H1 (cell line): ENCODE data around the gene NAV2. TPM values are rescaled to one million over a fixed set of nuclear protein-coding genes. Genes with fewer than 3 reads are reported as not detected.

Experiments used
- CTCF ChIA-PET: fragments of 300-600 bp; sonication (Branson Sonifier 250); formaldehyde crosslinking; loops from one replicate; lab custom pipeline; 2021; ENCODE audit not compliant: partially characterized antibody; lab: Charles Lee
- POLR2A ChIA-PET: fragments of 300-600 bp; sonication (Branson Sonifier 250); formaldehyde crosslinking; loops from one replicate; lab custom pipeline; 2021; ENCODE audit warnings: inconsistent platforms; ENCODE audit not compliant: partially characterized antibody; lab: Charles Lee
- DNase-seq, 2 experiments: peaks; one replicate each; pipeline versions ENCODE4 v3.0.0 to v3.0.0-alpha.2; 2010 to 2022; ENCODE audit warnings: low spot score in 2 of 2, low read depth in 1 of 2, mixed read lengths in 1 of 2
- FAIRE-seq: peaks from 2 replicates; lab custom pipeline; 2011; peaks lifted over from hg19 to GRCh38; lab: Jason Lieb, UNC
- H2AFZ ChIP-seq: 2 replicates; pipeline ENCODE4 v1.8.1; 2012; ENCODE audit warnings: low read length, inconsistent platforms
- H2AK5ac ChIP-seq: 2 replicates; pipeline ENCODE4 v1.6.1; 2013; ENCODE audit warnings: low read depth, low read length
- H2BK120ac ChIP-seq: replicated peaks from 2 replicates; pipeline ENCODE3; 2013; ENCODE audit warnings: low read depth, low read length, inconsistent platforms
- H2BK12ac ChIP-seq: 2 replicates; pipeline ENCODE4 v1.6.1; 2013; ENCODE audit warnings: low read depth, low read length
- H2BK15ac ChIP-seq: 2 replicates; pipeline ENCODE4 v1.6.1; 2013; ENCODE audit warnings: low read length
- H2BK20ac ChIP-seq: 2 replicates; pipeline ENCODE4 v1.6.1; 2013; ENCODE audit warnings: low read length
- H2BK5ac ChIP-seq: 2 replicates; pipeline ENCODE4 v1.6.1; 2013; ENCODE audit warnings: low read depth, low read length
- H3K14ac ChIP-seq: 2 replicates; pipeline ENCODE4 v1.6.1; 2013; ENCODE audit warnings: inconsistent platforms; ENCODE audit not compliant: insufficient read length
- H3K18ac ChIP-seq: 2 replicates; pipeline ENCODE4 v1.6.1; 2013; ENCODE audit warnings: low read length; ENCODE audit errors: extremely low read depth
- H3K23ac ChIP-seq: 2 replicates; pipeline ENCODE4 v1.6.1; 2013; ENCODE audit warnings: inconsistent platforms; ENCODE audit not compliant: insufficient read length
- H3K23me2 ChIP-seq: 2 replicates; pipeline ENCODE4 v1.6.1; 2013; ENCODE audit warnings: low read depth, low read length
- H3K27ac ChIP-seq: 2 replicates; pipeline ENCODE4 v1.6.1; 2011; ENCODE audit warnings: low read depth, low read length, inconsistent platforms
- H3K27me3 ChIP-seq, 4 experiments: replicated peaks in 1 of 4; 1 replicate in 1 of 4; 2 replicates in 3 of 4; pipeline versions ENCODE4 v1.6.1 to v1.8.1; 2011 to 2013; ENCODE audit warnings: low read length in 3 of 4, mild to moderate bottlenecking in 3 of 4, inconsistent platforms in 2 of 4, mixed read lengths in 2 of 4, moderate library complexity in 1 of 4; ENCODE audit not compliant: control insufficient read depth in 3 of 4, insufficient read depth in 3 of 4; ENCODE audit errors: extremely low read depth in 1 of 4
- H3K36me3 ChIP-seq, 4 experiments: 2 replicates each; pipeline versions ENCODE4 v1.6.1 to v1.8.1; 2011 to 2013; ENCODE audit warnings: mild to moderate bottlenecking in 4 of 4, low read length in 3 of 4, moderate library complexity in 2 of 4, control low read depth in 1 of 4, inconsistent platforms in 1 of 4; ENCODE audit not compliant: insufficient read depth in 4 of 4, control insufficient read depth in 2 of 4
- H3K4ac ChIP-seq: replicated peaks from 2 replicates; pipeline ENCODE3; 2013; ENCODE audit warnings: low read length, low read depth, mixed read lengths, inconsistent platforms; ENCODE audit not compliant: insufficient read length
- H3K4me1 ChIP-seq, 4 experiments: replicated peaks in 1 of 4; 1 replicate in 1 of 4; 2 replicates in 3 of 4; pipeline versions ENCODE4 v1.6.1 to v1.8.1; 2011 to 2013; ENCODE audit warnings: low read length in 3 of 4, inconsistent platforms in 2 of 4, mixed read lengths in 1 of 4; ENCODE audit not compliant: insufficient read depth in 4 of 4, control insufficient read depth in 3 of 4
- H3K4me2 ChIP-seq, 2 experiments: 2 replicates each; pipeline versions ENCODE4 v1.6.1 to v1.8.1; 2011 to 2013; ENCODE audit warnings: low read depth in 2 of 2, low read length in 2 of 2, control low read depth in 1 of 2, inconsistent platforms in 1 of 2, mild to moderate bottlenecking in 1 of 2; ENCODE audit not compliant: insufficient read depth in 1 of 2
- H3K4me3 ChIP-seq, 4 experiments: fragments of 200-600, 300-600 bp in 1 of 4; sonication (generic), shearing (Covaris generic), sonication (Bioruptor Twin) in 1 of 4; 2 replicates each; pipeline versions ENCODE4 v1.5.1 to v1.8.1; 2011 to 2016; ENCODE audit warnings: low read length in 4 of 4, low read depth in 3 of 4, control low read depth in 2 of 4, inconsistent platforms in 2 of 4, mild to moderate bottlenecking in 2 of 4, mixed read lengths in 1 of 4, moderate library complexity in 1 of 4; ENCODE audit not compliant: insufficient read depth in 2 of 4; ENCODE audit errors: extremely low read depth in 1 of 4
- H3K56ac ChIP-seq: replicated peaks from 2 replicates; pipeline ENCODE3; 2013; ENCODE audit warnings: low read depth, mild to moderate bottlenecking, mixed read lengths, low read length, inconsistent platforms; ENCODE audit not compliant: insufficient read length
- H3K79me1 ChIP-seq: 2 replicates; pipeline ENCODE4 v1.6.1; 2013; ENCODE audit warnings: low read depth, low read length, control low read depth
- H3K79me2 ChIP-seq, 2 experiments: 2 replicates each; pipeline versions ENCODE4 v1.6.1 to v1.8.1; 2012 to 2013; ENCODE audit warnings: low read length in 2 of 2, mild to moderate bottlenecking in 2 of 2, inconsistent platforms in 1 of 2; ENCODE audit not compliant: insufficient read depth in 2 of 2, control insufficient read depth in 1 of 2
- H3K9ac ChIP-seq, 4 experiments: replicated peaks in 1 of 4; 1 replicate in 1 of 4; 2 replicates in 3 of 4; pipeline versions ENCODE4 v1.6.1 to v1.8.1; 2011 to 2013; ENCODE audit warnings: low read depth in 3 of 4, low read length in 3 of 4, control low read depth in 2 of 4, mild to moderate bottlenecking in 2 of 4, moderate library complexity in 2 of 4, inconsistent platforms in 1 of 4; ENCODE audit errors: extremely low read depth in 1 of 4
- H3K9me3 ChIP-seq, 2 experiments: 2 replicates each; pipeline versions ENCODE4 v1.6.1 to v1.8.1; 2012 to 2013; ENCODE audit warnings: mild to moderate bottlenecking in 2 of 2, moderate library complexity in 2 of 2, control low read depth in 1 of 2, inconsistent platforms in 1 of 2, low read depth in 1 of 2, low read length in 1 of 2, mixed read lengths in 1 of 2; ENCODE audit not compliant: insufficient read depth in 2 of 2
- H4K20me1 ChIP-seq, 2 experiments: replicated peaks in 1 of 2; 2 replicates each; pipeline versions ENCODE3 to v1.8.1; 2011 to 2013; ENCODE audit warnings: inconsistent platforms in 2 of 2, low read length in 2 of 2, mild to moderate bottlenecking in 1 of 2; ENCODE audit not compliant: insufficient read depth in 2 of 2, control insufficient read depth in 1 of 2
- H4K5ac ChIP-seq: 2 replicates; pipeline ENCODE4 v1.6.1; 2013; ENCODE audit warnings: low read length, low read depth, mixed read lengths, inconsistent platforms; ENCODE audit not compliant: insufficient read length
- H4K8ac ChIP-seq: 2 replicates; pipeline ENCODE4 v1.8.0; 2013; ENCODE audit warnings: mild to moderate bottlenecking, moderate library complexity, low read length, inconsistent platforms; ENCODE audit not compliant: insufficient read depth; ENCODE audit errors: extremely low read depth
- H4K91ac ChIP-seq: replicated peaks from 2 replicates; pipeline ENCODE3; 2013; ENCODE audit warnings: low read length, mixed read lengths, inconsistent platforms; ENCODE audit not compliant: insufficient read length
- BRCA1 ChIP-seq: IDR thresholded peaks from 2 replicates; pipeline ENCODE4 v1.6.1; 2012; ENCODE audit warnings: low read depth, low read length, improper control_type of control experiment
- CTCF ChIP-seq, 3 experiments: IDR thresholded peaks; 1 replicate in 2 of 3; 2 replicates in 1 of 3; pipeline versions ENCODE4 v1.5.1 to v1.6.1; 2011; ENCODE audit warnings: low read length in 3 of 3, mild to moderate bottlenecking in 3 of 3, inconsistent platforms in 2 of 3, low read depth in 1 of 3, moderate library complexity in 1 of 3; ENCODE audit not compliant: insufficient read depth in 1 of 3; ENCODE audit errors: control extremely low read depth in 1 of 3
- FOSL1 ChIP-seq: IDR thresholded peaks from 2 replicates; pipeline ENCODE4 v1.6.1; 2011; ENCODE audit warnings: mild to moderate bottlenecking, low read depth, low read length, moderate library complexity; ENCODE audit not compliant: insufficient read depth
- GTF2F1 ChIP-seq: IDR thresholded peaks from 2 replicates; pipeline ENCODE4 v1.6.1; 2012; ENCODE audit warnings: low read depth, low read length, improper control_type of control experiment, borderline replicate concordance
- TAF7 ChIP-seq: optimal IDR thresholded peaks from 2 replicates; pipeline ENCODE3; 2011; ENCODE audit warnings: low read depth, mild to moderate bottlenecking, inconsistent platforms, low read length, moderate library complexity, borderline replicate concordance
- TBP ChIP-seq: IDR thresholded peaks from 2 replicates; pipeline ENCODE4 v1.6.1; 2011; ENCODE audit warnings: low read depth, low read length, improper control_type of control experiment
- TEAD4 ChIP-seq: IDR thresholded peaks from 2 replicates; pipeline ENCODE4 v1.6.1; 2012; ENCODE audit warnings: low read depth, low read length, inconsistent platforms, mixed read lengths
- USF2 ChIP-seq: IDR thresholded peaks from 2 replicates; pipeline ENCODE4 v1.6.1; 2011; ENCODE audit warnings: low read length, improper control_type of control experiment
- ZNF274 ChIP-seq: IDR thresholded peaks from 2 replicates; pipeline ENCODE4 v1.7.0; 2012; ENCODE audit warnings: low read length, borderline replicate concordance; ENCODE audit errors: extremely low read depth
- WGBS, 2 experiments: shearing (Covaris generic) in 1 of 2; methylation state at CpG; one replicate each; pipeline versions ENCODE4 v1.1.6 to v1.1.7; 2013 to 2015; ENCODE audit warnings: low lambda C conversion rate in 2 of 2, mixed read lengths in 2 of 2, inconsistent platforms in 1 of 2, low coverage in 1 of 2, missing lambda C conversion rate in 1 of 2; ENCODE audit not compliant: insufficient replicate concordance in 2 of 2, insufficient coverage in 1 of 2, insufficient read length in 1 of 2; ENCODE audit errors: extremely low coverage in 1 of 2, missing lambda C conversion rate in 1 of 2; 5-methylcytosine and 5-hydroxymethylcytosine counted together
- polyA plus RNA-seq, 7 experiments: library from polyadenylated mRNA; depleted of rRNA in 3 of 7; stranded (reverse) in 5 of 7; unstranded in 2 of 7; fragments of >200 nt in 5 of 7; fragments of 200-250 nt in 2 of 7; gene quantifications; 1 replicate in 5 of 7; 2 replicates in 1 of 7; 4 replicates in 1 of 7; pipeline versions ENCODE4 v1.2.1 to v1.2.3, GENCODE V29; 2011 to 2013; ENCODE audit warnings: missing spikeins in 2 of 7, mixed read lengths in 2 of 7
- total RNA-seq: library from RNA; stranded (reverse); fragmentation: NEBNext Ultra II Directional; extraction: Animal tissue kit (Norgen Biotek cat#: 25700); gene quantifications from 2 replicates; pipeline ENCODE4 v1.2.1, GENCODE V29; 2021

The NAV2 gene
- total and polyA plus RNA-seq, 2 of the 8 experiments (the other 6 are each of a cell fraction or from before 2014, with no cell fraction given): 35.6 to 73.6 TPM

GRCh38 chr11:19982774-19983495 is 270.3 kb downstream of the NAV2 start:
- H4K5ac ChIP-seq: no peak overlapping the region
- peaks cover 0 to 2% (median 0%) of the 10 kb centered on the region in 4 experiments; a peak in 2 of 8 replicates for H3K36me3 ChIP-seq
- no peak overlapping the region for H2BK120ac ChIP-seq
- H3K23ac ChIP-seq: no peak overlapping the region
- H4K20me1 ChIP-seq: no peaks in the 10 kb centered on the region
- H2BK15ac ChIP-seq: no peak overlapping the region
- H3K14ac ChIP-seq: no peak overlapping the region
- H3K18ac ChIP-seq: no peak overlapping the region
- FAIRE-seq (no peak), DNase-seq (no peak)
- no peaks in the 10 kb centered on the region for H3K9me3 ChIP-seq
- WGBS, 2 experiments: 82% methylated on average over 5 of the region's 5 CpGs; no CpG with 5 or more reads in 1 of the 2 experiments
- no peak overlapping the region for H3K56ac ChIP-seq
- peaks cover 0 to 7% (median 2%) of the 10 kb centered on the region in 4 experiments; a peak in 5 of 7 replicates for H3K4me1 ChIP-seq
- H2AFZ ChIP-seq: no peak overlapping the region
- H2AK5ac ChIP-seq: no peak overlapping the region
- no peak overlapping the region for H2BK20ac ChIP-seq
- CTCF ChIA-PET: no interaction called here
- H3K4ac ChIP-seq: no peak overlapping the region
- H3K79me1 ChIP-seq: peaks cover 3% of the 10 kb centered on the region; the same call in 1 of the 2 replicates
- POLR2A ChIA-PET: no interaction called here
- no peaks in the 10 kb centered on the region for H3K79me2 ChIP-seq
- H4K8ac ChIP-seq: no peak overlapping the region
- no peaks in the 10 kb centered on the region for H3K23me2 ChIP-seq
- no peak overlapping the region for H3K9ac ChIP-seq
- no peak overlapping the region for H3K4me2 ChIP-seq
- H2BK5ac ChIP-seq: no peak overlapping the region
- H3K27ac ChIP-seq: no peak overlapping the region
- H3K27me3 ChIP-seq: no peaks in the 10 kb centered on the region
- H3K4me3 ChIP-seq: no peak overlapping the region
- no peak overlapping the region for H2BK12ac ChIP-seq
- no peak overlapping the region for H4K91ac ChIP-seq
- TF ChIP-seq TBP (no peak), TEAD4 (no peak), ZNF274 (no peak), GTF2F1 (no peak), TAF7 (no peak), FOSL1 (no peak), CTCF (IDR thresholded peaks at IDR 0.05; ENCODE audit: control extremely low read depth in 1 of 3, insufficient read depth in 1 of 3, low read depth in 1 of 3, low read length in 3 of 3) (no peak), USF2 (no peak), BRCA1 (no peak)
